Neural cell (in vitro differentiated cells): ENCODE data around the gene MACROH2A2. TPM values are rescaled to one million over a fixed set of nuclear protein-coding genes. Genes with fewer than 3 reads are reported as not detected.

ENCODE experiments used
- H2AFZ ChIP-seq: fragments of 200-600, 300-800 bp; sonication (generic), shearing (Covaris generic); 2 replicates; pipeline ENCODE4 v1.6.0; 2014; ENCODE audit warnings: low read depth, mild to moderate bottlenecking, antibody characterized with exemption, low read length, moderate library complexity
- H3F3A ChIP-seq: fragments of 200-600 bp; shearing (Covaris generic); 2 replicates; pipeline ENCODE4 v1.6.1; 2016; ENCODE audit warnings: mild to moderate bottlenecking, moderate library complexity, mixed read lengths, antibody characterized with exemption, low read length; ENCODE audit not compliant: insufficient read depth, poor library complexity, severe bottlenecking
- H3K27ac ChIP-seq: fragments of 200-600, 300-800 bp; sonication (generic), shearing (Covaris generic); 2 replicates; pipeline ENCODE4 v1.5.1; 2014; ENCODE audit warnings: mild to moderate bottlenecking, low read length, moderate library complexity
- H3K27me3 ChIP-seq: fragments of 300-800, 200-600 bp; sonication (generic), shearing (Covaris generic); 2 replicates; pipeline ENCODE4 v1.6.0; 2014; ENCODE audit warnings: mild to moderate bottlenecking, low read depth, low read length, moderate library complexity; ENCODE audit not compliant: insufficient read depth
- H3K36me3 ChIP-seq: fragments of 300-800, 200-600 bp; sonication (generic), shearing (Covaris generic); 2 replicates; pipeline ENCODE4 v1.5.1; 2014; ENCODE audit warnings: mild to moderate bottlenecking, antibody characterized with exemption, low read length, moderate library complexity; ENCODE audit not compliant: insufficient read depth
- H3K4me2 ChIP-seq: fragments of 300-800, 200-600 bp; sonication (generic), shearing (Covaris generic); 2 replicates; pipeline ENCODE4 v1.6.0; 2014; ENCODE audit warnings: mild to moderate bottlenecking, low read length
- H3K4me3 ChIP-seq: fragments of 300-800, 200-600 bp; sonication (generic), shearing (Covaris generic); 2 replicates; pipeline ENCODE4 v1.5.1; 2014; ENCODE audit warnings: mild to moderate bottlenecking, low read length, moderate library complexity
- H3K79me2 ChIP-seq: fragments of 200-600 bp; shearing (Covaris generic); replicated peaks from 2 replicates; pipeline ENCODE4 v1.6.0; 2014; ENCODE audit warnings: mild to moderate bottlenecking, low read length, moderate library complexity; ENCODE audit not compliant: insufficient read depth
- H3K9ac ChIP-seq: fragments of 300-800, 200-600 bp; sonication (generic), shearing (Covaris generic); 2 replicates; pipeline ENCODE4 v1.6.1; 2016; ENCODE audit warnings: mild to moderate bottlenecking, low read length, mixed read lengths
- H3K9me2 ChIP-seq: fragments of 200-600 bp; shearing (Covaris generic); 2 replicates; pipeline ENCODE4 v1.6.1; 2016; ENCODE audit warnings: mild to moderate bottlenecking, low read length, mixed read lengths; ENCODE audit not compliant: insufficient read depth
- H3K9me3 ChIP-seq: fragments of 200-600, 300-800 bp; sonication (generic), shearing (Covaris generic); 2 replicates; pipeline ENCODE4 v1.6.1; 2016; ENCODE audit warnings: mild to moderate bottlenecking, mixed run types, low read length, moderate library complexity, mixed read lengths
- H4K20me1 ChIP-seq: fragments of 200-600 bp; shearing (Covaris generic); 2 replicates; pipeline ENCODE4 v1.6.1; 2016; ENCODE audit warnings: mild to moderate bottlenecking, mixed run types; ENCODE audit not compliant: insufficient read depth
- EP300 ChIP-seq: fragments of 450-650 bp; conservative IDR thresholded peaks from 2 replicates; pipeline ENCODE4 v1.6.1; 2014; ENCODE audit warnings: antibody characterized with exemption, mild to moderate bottlenecking, moderate library complexity; ENCODE audit not compliant: poor library complexity, severe bottlenecking
- EZH2 ChIP-seq: fragments of 200-600, 300-800 bp; shearing (Covaris generic), sonication (generic); IDR thresholded peaks from 2 replicates; pipeline ENCODE4 v1.6.1; 2014; ENCODE audit warnings: antibody characterized with exemption, low read length, borderline replicate concordance, mild to moderate bottlenecking; ENCODE audit not compliant: insufficient read depth, poor library complexity, severe bottlenecking
- MXI1 ChIP-seq: fragments of 450-650 bp; conservative IDR thresholded peaks from 2 replicates; pipeline ENCODE4 v1.6.1; 2014; ENCODE audit warnings: antibody characterized with exemption, mild to moderate bottlenecking; ENCODE audit not compliant: poor library complexity, severe bottlenecking
- POLR2AphosphoS5 ChIP-seq: IDR thresholded peaks from 2 replicates; pipeline ENCODE4 v1.6.1; 2012
- RAD21 ChIP-seq: fragments of 450-650 bp; conservative IDR thresholded peaks from 2 replicates; pipeline ENCODE4 v1.6.1; 2014; ENCODE audit warnings: antibody characterized with exemption, mild to moderate bottlenecking, moderate library complexity
- SMC3 ChIP-seq: fragments of 450-650 bp; conservative IDR thresholded peaks from 2 replicates; pipeline ENCODE4 v1.6.1; 2014; ENCODE audit warnings: antibody characterized with exemption, mild to moderate bottlenecking, moderate library complexity; ENCODE audit not compliant: poor library complexity
- TAF1 ChIP-seq: IDR thresholded peaks from 2 replicates; pipeline ENCODE4 v1.6.1; 2012; ENCODE audit warnings: low read depth
- polyA plus RNA-seq: library from polyadenylated mRNA; depleted of rRNA; stranded (reverse); fragments of >200 nt; gene quantifications from 2 replicates; pipeline ENCODE4 v1.2.3, GENCODE V29; 2014
- TF ChIP-seq, protein P1 (sequence below): IDR thresholded peaks from 2 replicates; pipeline ENCODE4 v1.6.1; 2012; ENCODE audit warnings: borderline replicate concordance
- TF ChIP-seq, protein P2 (sequence below): fragments of 450-650 bp; IDR thresholded peaks from 2 replicates; pipeline ENCODE4 v1.5.1; 2014; ENCODE audit warnings: antibody characterized with exemption, mild to moderate bottlenecking, moderate library complexity; ENCODE audit not compliant: poor library complexity, severe bottlenecking

The MACROH2A2 gene
- polyA plus RNA-seq, 1 donor from 2014 or later, result 173 TPM

- Histone ChIP-seq H3F3A (no peaks in the 10 kb centered on the region), H3K9me2 (no peaks in the 10 kb centered on the region), H3K79me2 (peaks cover 70% of the 10 kb centered on the region), H3K9ac (peak overlapping the region; percentile 99), H2AFZ (peak overlapping the region; percentile 89), H3K4me2 (no peak overlapping the region), H4K20me1 (no peaks in the 10 kb centered on the region), H3K9me3 (no peaks in the 10 kb centered on the region), H3K36me3 (no peaks in the 10 kb centered on the region), H3K27me3 (no peaks in the 10 kb centered on the region), H3K27ac (peak overlapping the region; percentile 93), H3K4me3 (peak overlapping the region; percentile 90)
- TF ChIP-seq EZH2 (no peak), TAF1 (peak; percentile 6)
- TF ChIP-seq, protein P1, sequence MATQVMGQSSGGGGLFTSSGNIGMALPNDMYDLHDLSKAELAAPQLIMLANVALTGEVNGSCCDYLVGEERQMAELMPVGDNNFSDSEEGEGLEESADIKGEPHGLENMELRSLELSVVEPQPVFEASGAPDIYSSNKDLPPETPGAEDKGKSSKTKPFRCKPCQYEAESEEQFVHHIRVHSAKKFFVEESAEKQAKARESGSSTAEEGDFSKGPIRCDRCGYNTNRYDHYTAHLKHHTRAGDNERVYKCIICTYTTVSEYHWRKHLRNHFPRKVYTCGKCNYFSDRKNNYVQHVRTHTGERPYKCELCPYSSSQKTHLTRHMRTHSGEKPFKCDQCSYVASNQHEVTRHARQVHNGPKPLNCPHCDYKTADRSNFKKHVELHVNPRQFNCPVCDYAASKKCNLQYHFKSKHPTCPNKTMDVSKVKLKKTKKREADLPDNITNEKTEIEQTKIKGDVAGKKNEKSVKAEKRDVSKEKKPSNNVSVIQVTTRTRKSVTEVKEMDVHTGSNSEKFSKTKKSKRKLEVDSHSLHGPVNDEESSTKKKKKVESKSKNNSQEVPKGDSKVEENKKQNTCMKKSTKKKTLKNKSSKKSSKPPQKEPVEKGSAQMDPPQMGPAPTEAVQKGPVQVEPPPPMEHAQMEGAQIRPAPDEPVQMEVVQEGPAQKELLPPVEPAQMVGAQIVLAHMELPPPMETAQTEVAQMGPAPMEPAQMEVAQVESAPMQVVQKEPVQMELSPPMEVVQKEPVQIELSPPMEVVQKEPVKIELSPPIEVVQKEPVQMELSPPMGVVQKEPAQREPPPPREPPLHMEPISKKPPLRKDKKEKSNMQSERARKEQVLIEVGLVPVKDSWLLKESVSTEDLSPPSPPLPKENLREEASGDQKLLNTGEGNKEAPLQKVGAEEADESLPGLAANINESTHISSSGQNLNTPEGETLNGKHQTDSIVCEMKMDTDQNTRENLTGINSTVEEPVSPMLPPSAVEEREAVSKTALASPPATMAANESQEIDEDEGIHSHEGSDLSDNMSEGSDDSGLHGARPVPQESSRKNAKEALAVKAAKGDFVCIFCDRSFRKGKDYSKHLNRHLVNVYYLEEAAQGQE, result no peak
These were observed 683 bp downstream of the MACROH2A2 start for GRCh38 chr10:70053218-70053840.

DNA sequence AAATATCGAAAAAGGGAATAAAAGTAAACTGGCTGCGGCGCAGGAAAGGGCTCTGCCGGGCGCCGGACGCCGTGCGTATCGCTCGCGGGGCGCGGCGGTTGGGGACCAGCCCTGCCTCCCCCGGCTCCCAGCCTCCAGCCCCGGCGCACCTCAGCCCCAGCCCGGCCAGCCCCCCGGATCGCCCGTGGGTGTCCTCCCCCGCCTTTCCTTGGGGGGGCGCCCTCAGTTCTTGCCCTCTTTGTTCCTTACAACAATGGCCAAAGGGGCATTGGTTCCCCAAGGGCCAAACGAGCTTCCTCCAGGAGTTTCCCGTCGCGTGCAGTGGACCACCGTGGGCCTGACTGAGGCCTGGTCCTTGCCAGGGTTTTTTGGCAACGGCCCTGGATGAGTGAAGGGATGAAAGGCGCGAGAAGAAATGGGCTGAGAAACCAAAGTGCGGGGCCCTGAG, 1.2 kb downstream of the MACROH2A2 start:
- no peaks in the 10 kb centered on the region for H3K9me3 ChIP-seq
- H3K79me2 ChIP-seq, result peaks cover 75% of the 10 kb centered on the region
- H3K36me3 ChIP-seq, result no peaks in the 10 kb centered on the region
- H3K4me2 ChIP-seq, result peak overlapping the region; percentile 62
- peak overlapping the region; percentile 99 for H3K9ac ChIP-seq
- H3K4me3 ChIP-seq, result peak overlapping the region; percentile 90
- peak; percentile 17 for TF ChIP-seq POLR2AphosphoS5
- no peak for TF ChIP-seq EZH2
- TF ChIP-seq EP300, result no peak
- TF ChIP-seq MXI1, result no peak
- TF ChIP-seq, protein P2, sequence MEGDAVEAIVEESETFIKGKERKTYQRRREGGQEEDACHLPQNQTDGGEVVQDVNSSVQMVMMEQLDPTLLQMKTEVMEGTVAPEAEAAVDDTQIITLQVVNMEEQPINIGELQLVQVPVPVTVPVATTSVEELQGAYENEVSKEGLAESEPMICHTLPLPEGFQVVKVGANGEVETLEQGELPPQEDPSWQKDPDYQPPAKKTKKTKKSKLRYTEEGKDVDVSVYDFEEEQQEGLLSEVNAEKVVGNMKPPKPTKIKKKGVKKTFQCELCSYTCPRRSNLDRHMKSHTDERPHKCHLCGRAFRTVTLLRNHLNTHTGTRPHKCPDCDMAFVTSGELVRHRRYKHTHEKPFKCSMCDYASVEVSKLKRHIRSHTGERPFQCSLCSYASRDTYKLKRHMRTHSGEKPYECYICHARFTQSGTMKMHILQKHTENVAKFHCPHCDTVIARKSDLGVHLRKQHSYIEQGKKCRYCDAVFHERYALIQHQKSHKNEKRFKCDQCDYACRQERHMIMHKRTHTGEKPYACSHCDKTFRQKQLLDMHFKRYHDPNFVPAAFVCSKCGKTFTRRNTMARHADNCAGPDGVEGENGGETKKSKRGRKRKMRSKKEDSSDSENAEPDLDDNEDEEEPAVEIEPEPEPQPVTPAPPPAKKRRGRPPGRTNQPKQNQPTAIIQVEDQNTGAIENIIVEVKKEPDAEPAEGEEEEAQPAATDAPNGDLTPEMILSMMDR, result peak; percentile 66
- TF ChIP-seq RAD21, result no peak
- no peaks in the 10 kb centered on the region for H4K20me1 ChIP-seq
- H3K9me2 ChIP-seq, result no peaks in the 10 kb centered on the region
- peak overlapping the region; percentile 93 for H3K27ac ChIP-seq
- H3F3A ChIP-seq, result no peaks in the 10 kb centered on the region
- no peak overlapping the region for H2AFZ ChIP-seq
- H3K27me3 ChIP-seq, result no peaks in the 10 kb centered on the region

GRCh38 chr10:70054902-70055301, 2.3 kb downstream of the MACROH2A2 start:
- Histone ChIP-seq H4K20me1 (no peaks in the 10 kb centered on the region), H3K9ac (no peak overlapping the region)

More at GRCh38 chr10:70054902-70055301, 2.3 kb downstream of the MACROH2A2 start:
- TF ChIP-seq EP300 (no peak), SMC3 (no peak), EZH2 (no peak), POLR2AphosphoS5 (no peak), TAF1 (no peak), RAD21 (no peak), MXI1 (no peak)
- TF ChIP-seq, protein P1, result no peak
- TF ChIP-seq, protein P2, result no peak
- Histone ChIP-seq H3K79me2 (peaks cover 84% of the 10 kb centered on the region), H3K27ac (no peak overlapping the region), H3F3A (no peaks in the 10 kb centered on the region), H3K27me3 (no peaks in the 10 kb centered on the region), H3K4me3 (peak overlapping the region; percentile 90), H3K9me3 (no peaks in the 10 kb centered on the region), H2AFZ (no peak overlapping the region), H3K9me2 (no peaks in the 10 kb centered on the region), H3K36me3 (no peaks in the 10 kb centered on the region), H3K4me2 (peak overlapping the region; percentile 62)
